ENCODE measurements around the gene CYP4F11. TPM values are rescaled to one million over a fixed set of nuclear protein-coding genes. Genes with fewer than 3 reads are reported as not detected.

The CYP4F11 gene
- total and polyA plus RNA-seq, 2 experiments from 2014 or later = not detected

DNA sequence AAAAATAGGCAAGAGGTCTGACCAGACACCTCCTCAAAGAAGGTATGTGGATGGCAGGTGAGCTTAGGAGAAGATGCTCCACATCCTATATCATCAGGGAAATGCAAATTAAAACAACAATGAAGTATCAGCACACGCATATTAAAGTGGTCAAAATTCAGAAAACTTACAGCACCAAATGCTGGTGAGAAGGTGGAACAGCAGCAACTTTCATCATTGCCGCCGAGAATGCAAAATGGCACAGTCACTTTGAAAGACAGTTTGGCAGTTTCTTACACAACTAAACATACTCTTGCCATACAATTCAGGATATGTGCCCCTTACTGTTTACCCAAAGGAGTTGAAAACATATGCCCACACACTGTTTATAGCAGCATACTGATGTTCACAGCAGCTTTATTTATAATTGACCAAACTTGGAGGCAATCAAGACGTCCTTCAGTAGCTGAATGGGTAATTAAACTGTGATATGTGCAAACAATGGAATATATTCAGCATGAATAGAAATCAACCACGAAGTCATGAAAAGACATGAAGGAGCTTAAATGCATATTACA is 37.0 kb upstream of the CYP4F11 start:
- Histone ChIP-seq H3K36me3 (no peaks in the 10 kb centered on the region), H3K27me3 (no peaks in the 10 kb centered on the region), H3K4me3 (no peak overlapping the region), H3K9me3 (ENCODE audit: low read depth) (no peaks in the 10 kb centered on the region), H3K27ac (no peak overlapping the region), H3K4me1 (ENCODE audit: low read depth) (no peaks in the 10 kb centered on the region)
- TF ChIP-seq, protein P1, sequence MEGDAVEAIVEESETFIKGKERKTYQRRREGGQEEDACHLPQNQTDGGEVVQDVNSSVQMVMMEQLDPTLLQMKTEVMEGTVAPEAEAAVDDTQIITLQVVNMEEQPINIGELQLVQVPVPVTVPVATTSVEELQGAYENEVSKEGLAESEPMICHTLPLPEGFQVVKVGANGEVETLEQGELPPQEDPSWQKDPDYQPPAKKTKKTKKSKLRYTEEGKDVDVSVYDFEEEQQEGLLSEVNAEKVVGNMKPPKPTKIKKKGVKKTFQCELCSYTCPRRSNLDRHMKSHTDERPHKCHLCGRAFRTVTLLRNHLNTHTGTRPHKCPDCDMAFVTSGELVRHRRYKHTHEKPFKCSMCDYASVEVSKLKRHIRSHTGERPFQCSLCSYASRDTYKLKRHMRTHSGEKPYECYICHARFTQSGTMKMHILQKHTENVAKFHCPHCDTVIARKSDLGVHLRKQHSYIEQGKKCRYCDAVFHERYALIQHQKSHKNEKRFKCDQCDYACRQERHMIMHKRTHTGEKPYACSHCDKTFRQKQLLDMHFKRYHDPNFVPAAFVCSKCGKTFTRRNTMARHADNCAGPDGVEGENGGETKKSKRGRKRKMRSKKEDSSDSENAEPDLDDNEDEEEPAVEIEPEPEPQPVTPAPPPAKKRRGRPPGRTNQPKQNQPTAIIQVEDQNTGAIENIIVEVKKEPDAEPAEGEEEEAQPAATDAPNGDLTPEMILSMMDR (IDR thresholded peaks at IDR 0.05; ENCODE audit: low read depth, low read length) = no peak
- no peak for DNase-seq (ENCODE audit: low read depth in 1 of 2, low spot score in 1 of 2)

DNA sequence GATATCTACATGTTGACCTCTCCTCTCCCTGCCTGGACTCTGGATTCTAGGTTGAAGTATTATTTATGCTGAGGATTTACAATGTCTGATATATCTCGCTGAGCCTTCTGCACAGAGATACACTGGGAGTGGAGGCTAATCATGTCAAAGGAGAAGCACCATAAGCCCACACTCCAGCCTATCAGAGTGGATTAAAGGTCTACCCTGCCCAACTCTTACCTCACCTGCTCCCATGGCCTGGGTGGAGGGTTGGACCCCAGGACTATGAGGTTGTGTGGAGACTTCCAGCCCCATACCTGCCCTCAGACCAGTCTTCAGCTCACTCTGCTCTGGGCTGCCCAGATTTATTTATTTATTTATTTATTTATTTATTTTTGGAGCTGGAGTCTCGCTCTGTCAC is 29.9 kb upstream of the CYP4F11 start:
- Histone ChIP-seq H3K4me1 (ENCODE audit: low read depth) (no peaks in the 10 kb centered on the region), H3K27ac (no peak overlapping the region), H3K9me3 (ENCODE audit: low read depth) (peaks cover 2% of the 10 kb centered on the region), H3K27me3 (no peaks in the 10 kb centered on the region), H3K36me3 (no peaks in the 10 kb centered on the region), H3K4me3 (no peak overlapping the region)
- no peak for DNase-seq (ENCODE audit: low read depth in 1 of 2, low spot score in 1 of 2)
- TF ChIP-seq, protein P1 (IDR thresholded peaks at IDR 0.05; ENCODE audit: low read depth, low read length) = no peak

DNA sequence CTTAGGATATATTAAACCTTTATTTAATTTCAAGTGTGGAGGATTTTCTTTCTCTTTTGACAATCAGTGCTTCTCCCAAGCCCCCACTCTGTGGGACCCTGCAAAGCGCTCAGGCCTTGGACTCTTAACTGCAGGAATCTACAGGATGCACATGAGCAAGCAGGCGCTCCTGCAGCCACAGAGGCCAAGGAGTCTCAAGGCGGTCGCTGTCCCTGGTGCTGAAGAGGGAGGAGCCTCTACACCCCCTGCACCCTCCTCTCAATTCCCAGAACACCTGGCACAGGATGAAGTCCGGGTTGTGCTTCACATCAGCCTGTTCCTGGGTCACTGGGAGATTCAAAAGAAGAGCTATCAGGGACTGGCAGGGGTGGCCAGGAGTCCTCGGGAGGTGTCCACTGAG is 28.0 kb upstream of the CYP4F11 start:
- TF ChIP-seq, protein P1 (IDR thresholded peaks at IDR 0.05; ENCODE audit: low read depth, low read length) = no peak
- H3K36me3 ChIP-seq = no peaks in the 10 kb centered on the region
- peaks cover 2% of the 10 kb centered on the region for H3K9me3 ChIP-seq (ENCODE audit: low read depth)
- H3K4me1 ChIP-seq (ENCODE audit: low read depth) = no peaks in the 10 kb centered on the region
- no peak for DNase-seq (ENCODE audit: low read depth in 1 of 2, low spot score in 1 of 2)
- H3K27ac ChIP-seq = no peak overlapping the region
- no peak overlapping the region for H3K4me3 ChIP-seq
- H3K27me3 ChIP-seq = no peaks in the 10 kb centered on the region

DNA sequence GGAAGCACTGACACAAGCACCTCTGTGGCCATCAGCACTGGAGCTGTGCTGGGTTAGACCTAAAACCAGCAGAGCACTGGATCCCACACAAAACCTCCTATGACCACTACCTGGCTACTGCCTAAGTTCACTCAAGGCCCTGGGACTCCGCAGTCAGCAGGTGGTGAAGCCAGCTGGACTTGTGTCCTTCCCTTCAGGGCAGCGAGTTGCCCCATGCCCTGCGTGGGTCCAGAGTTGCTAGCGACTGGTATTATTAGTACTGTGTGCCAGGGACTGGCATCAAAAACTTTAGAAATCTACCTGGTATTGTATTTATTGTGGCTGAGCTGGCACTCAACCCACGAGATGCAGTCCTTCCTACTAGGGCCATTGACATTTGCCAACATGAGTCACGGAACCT is 20.5 kb upstream of the CYP4F11 start:
- no peak overlapping the region for H3K27ac ChIP-seq
- no peaks in the 10 kb centered on the region for H3K27me3 ChIP-seq
- TF ChIP-seq, protein P1 (IDR thresholded peaks at IDR 0.05; ENCODE audit: low read depth, low read length) = no peak
- DNase-seq (ENCODE audit: low read depth in 1 of 2, low spot score in 1 of 2) = no peak
- H3K4me1 ChIP-seq (ENCODE audit: low read depth) = no peaks in the 10 kb centered on the region
- peaks cover 3% of the 10 kb centered on the region for H3K9me3 ChIP-seq (ENCODE audit: low read depth)
- H3K4me3 ChIP-seq = no peak overlapping the region
- no peaks in the 10 kb centered on the region for H3K36me3 ChIP-seq

DNA sequence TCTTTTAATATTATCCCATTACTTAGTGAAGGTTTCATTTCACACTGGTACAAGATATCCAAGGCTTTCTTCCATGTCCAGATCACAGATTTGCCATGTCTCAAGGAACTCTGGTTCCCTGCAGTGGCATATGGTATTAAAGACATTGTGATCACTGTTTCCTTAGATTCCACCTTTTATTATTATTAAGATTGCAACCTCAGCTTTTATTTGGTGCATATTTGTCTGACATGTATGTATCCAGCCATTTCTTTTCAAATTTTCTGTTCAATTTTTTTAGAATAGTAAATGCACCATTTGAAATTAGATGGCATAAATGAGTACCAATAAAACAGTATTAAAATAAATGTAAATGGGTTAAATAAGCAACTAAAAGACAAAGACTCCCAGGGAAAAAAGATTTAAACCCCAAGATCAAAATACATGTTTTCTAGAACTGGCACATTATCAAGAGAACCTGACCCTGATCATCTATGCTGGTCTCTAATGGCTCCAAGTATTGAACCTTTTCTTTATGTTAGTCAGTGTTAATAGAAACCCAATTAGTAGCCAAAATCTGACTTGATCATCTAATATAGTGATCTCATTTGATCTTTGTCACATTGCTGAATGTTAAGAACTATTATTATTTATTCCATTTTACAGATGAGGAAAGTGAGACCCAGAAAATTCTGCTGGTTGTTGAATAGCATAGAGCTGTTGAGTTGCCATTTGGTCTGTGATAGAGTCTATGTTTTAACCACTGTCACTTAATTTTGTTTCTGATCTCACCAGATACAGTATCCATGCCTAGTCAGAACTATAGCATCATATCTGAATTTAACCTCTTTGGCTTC is 14.1 kb upstream of the CYP4F11 start, which contains the start of gene OR10H4:
Gene OR10H4, plus strand, starts transcription at position 786 of the 836 bp plus-strand sequence. Its CDS starts 0 bp downstream, at position 786.
- Histone ChIP-seq H3K36me3 (no peaks in the 10 kb centered on the region), H3K4me1 (ENCODE audit: low read depth) (no peaks in the 10 kb centered on the region), H3K4me3 (no peak within 1 kb of the TSS), H3K27ac (no peak within 1 kb of the TSS), H3K27me3 (no peaks in the 10 kb centered on the region), H3K9me3 (ENCODE audit: low read depth) (peaks cover 7% of the 10 kb centered on the region)
- no peak for DNase-seq (ENCODE audit: low read depth in 1 of 2, low spot score in 1 of 2)
- TF ChIP-seq, protein P1 (IDR thresholded peaks at IDR 0.05; ENCODE audit: low read depth, low read length) = no peak

All from cardiac muscle cell (in vitro differentiated cells and primary cell).